ENCODE measurements around the gene SSUH2.

The SSUH2 gene

DNA sequence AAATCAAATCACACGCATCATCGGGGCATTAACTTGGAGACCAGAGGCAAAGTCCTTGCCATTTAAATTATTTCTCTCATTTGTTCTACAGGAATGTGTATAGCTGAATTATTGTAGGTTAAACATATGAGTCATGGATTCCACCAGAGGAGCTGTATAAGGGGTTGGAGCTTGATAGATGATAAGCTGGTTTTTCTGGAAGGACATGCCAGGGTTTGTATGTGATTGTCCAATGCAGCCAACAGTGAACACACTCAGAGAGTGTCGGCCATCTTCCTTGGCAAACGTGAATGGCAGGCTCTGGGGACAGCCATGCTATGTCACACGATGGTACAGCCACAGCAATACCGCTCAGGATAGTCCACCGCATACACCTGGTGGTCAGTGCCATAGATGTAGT lies 25.1 kb downstream of the SSUH2 start:
- no peak for DNase-seq (ENCODE audit: low read depth in 3 of 3, low spot score in 1 of 3)

DNA sequence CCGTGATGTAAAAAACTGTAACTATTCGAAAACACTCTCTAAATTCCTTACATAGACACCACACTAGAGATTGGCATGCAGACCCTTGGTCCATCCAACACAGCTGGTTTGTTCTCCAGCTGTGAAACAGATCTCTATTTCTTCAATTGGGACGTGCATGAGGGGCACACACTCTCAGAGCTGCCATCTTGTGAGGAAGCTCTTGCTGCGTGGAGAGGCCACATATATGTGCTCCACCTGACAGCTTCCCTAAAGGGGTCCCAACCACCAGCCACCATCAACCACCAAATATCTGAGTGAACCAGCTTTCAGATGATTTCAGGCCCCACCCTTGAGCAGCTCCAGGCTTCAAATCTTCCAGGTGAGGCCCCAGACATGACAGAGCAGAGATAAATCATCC lies 25.6 kb downstream of the SSUH2 start:
- DNase-seq (ENCODE audit: low read depth in 3 of 3, low spot score in 1 of 3), result no peak

- DNase-seq (ENCODE audit: low read depth in 3 of 3, low spot score in 1 of 3), result no peak
Measured at GRCh38 chr3:8617921-8618320, 26.7 kb downstream of the SSUH2 start.

DNA sequence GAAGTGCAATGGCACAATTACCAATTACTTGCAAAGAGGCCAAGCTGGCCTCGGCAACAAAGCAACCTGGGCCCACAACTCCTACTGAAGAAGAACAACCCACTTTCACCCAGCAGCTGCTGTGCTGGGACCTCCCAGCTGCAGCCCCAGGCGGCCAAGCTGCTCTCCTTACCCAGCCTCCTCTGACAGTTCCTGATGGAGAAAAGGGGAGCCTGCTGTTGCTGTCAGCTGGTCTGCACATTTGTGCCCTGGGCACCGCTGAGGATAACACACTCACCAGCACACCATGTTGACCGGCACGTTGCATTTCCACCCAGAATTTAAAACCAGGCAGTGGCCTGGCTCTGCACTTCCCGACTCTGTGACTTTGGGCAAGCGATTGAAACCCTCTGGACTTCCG lies 33.6 kb downstream of the SSUH2 start:
- no peak for DNase-seq (ENCODE audit: low read depth in 3 of 3, low spot score in 1 of 3)

- no peak for DNase-seq (ENCODE audit: low read depth in 3 of 3, low spot score in 1 of 3)
Measured at GRCh38 chr3:8608791-8609467, 35.7 kb downstream of the SSUH2 start.

DNA sequence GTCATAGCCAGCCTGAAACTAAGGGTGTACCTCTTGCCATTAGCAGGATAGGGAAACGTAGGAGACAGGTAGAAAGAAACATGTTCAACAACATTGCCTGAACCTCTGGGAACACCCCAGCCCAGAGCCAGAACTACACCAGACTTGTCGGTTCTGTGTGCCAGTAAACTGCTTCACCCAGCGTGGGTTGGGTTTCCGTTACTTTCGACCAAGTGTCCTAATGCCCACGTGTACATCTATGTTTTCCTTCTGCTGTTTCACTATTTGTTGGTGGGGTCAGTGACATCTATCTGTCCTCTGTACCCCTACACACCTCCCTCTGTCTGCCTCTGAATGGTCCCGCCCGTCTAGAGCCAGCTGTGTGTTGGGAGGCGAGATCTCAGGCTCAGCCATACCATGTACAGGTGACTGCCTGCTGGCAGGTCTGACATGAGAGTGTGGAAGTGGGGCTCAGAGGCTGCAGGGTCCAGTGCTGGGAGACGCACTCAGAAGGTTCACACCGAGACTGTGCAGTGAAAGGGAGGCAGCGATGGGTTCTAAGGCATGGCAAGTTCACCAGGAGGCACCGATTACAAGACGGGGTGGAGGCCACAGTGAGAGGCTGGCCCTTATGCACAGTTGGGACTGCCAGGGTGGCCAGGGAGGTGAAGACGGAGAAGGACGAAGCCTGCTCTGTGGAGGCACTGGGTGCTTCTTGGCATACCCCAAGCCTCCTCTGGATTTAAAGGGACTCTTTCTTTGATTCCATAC lies 36.4 kb downstream of the SSUH2 start:
- no peak for DNase-seq (ENCODE audit: low read depth in 3 of 3, low spot score in 1 of 3)

GRCh38 chr3:8607234-8608040 lies 37.2 kb downstream of the SSUH2 start:
- no peak for DNase-seq (ENCODE audit: low read depth in 3 of 3, low spot score in 1 of 3)

DNA sequence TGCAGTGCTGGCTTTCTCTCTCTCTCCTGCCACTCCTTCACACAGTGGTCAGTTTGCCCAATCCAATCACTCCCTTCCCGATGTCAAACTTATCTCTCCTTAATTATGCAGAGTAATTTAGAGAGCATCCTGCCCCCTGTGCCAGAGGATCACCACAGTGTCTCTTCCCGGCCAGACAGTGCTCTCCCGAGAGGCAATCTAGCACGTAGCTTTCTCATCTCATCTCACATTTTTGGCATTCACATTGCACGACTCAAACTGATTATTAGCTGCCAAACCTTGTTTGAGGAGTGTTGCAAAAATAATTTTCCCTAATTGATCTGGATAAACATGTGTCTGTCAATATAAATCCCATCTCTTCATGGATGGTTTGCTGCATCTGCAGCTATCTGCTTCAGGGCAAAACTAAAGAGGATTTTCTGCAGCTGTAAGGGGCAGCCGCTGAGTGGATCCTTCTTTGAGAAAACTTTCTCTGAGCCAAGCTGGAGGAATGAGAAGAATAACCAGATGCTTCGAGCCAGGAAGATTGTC lies 37.8 kb downstream of the SSUH2 start:
- DNase-seq (ENCODE audit: low read depth in 3 of 3, low spot score in 1 of 3), result no peak

GRCh38 chr3:8604988-8605387 lies 39.6 kb downstream of the SSUH2 start:
- DNase-seq (ENCODE audit: low read depth in 3 of 3, low spot score in 1 of 3), result no peak

GRCh38 chr3:8604006-8604405 lies 40.6 kb downstream of the SSUH2 start:
- no peak for DNase-seq (ENCODE audit: low read depth in 3 of 3, low spot score in 1 of 3)

DNA sequence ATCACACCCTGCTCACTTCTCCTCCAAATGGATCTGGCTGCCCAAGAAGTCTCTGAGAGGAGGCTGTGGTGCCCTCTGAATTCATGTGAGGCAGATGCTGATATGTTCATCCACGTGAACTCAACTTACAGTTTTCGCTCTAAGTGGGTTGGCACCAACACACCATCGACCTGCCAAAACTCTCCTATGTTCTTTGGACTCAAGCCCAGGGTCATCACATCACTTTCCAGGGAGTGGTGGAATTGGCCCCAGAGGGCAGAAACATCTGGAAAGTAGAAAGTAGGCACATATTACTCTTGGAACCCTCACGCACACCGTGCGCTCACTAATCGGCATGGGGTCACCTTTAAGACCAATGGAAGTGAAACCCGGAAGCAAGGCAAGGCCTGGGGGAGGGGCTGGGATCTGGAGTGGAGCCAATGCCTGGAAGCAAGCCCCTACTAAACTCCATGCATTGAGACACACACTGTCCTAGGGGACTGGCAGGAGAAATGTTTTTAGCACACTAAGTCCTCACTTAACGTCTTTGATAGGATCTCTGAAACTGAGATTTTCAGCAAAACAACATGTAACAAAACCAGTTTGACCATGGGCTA lies 41.4 kb downstream of the SSUH2 start:
- DNase-seq (ENCODE audit: low read depth in 3 of 3, low spot score in 1 of 3), result no peak

- no peak for DNase-seq (ENCODE audit: low read depth in 3 of 3, low spot score in 1 of 3)
Measured at GRCh38 chr3:8600457-8600856, 44.1 kb downstream of the SSUH2 start.

- DNase-seq (ENCODE audit: low read depth in 3 of 3, low spot score in 1 of 3), result no peak
Measured at GRCh38 chr3:8599146-8599545, 45.5 kb downstream of the SSUH2 start.

DNA sequence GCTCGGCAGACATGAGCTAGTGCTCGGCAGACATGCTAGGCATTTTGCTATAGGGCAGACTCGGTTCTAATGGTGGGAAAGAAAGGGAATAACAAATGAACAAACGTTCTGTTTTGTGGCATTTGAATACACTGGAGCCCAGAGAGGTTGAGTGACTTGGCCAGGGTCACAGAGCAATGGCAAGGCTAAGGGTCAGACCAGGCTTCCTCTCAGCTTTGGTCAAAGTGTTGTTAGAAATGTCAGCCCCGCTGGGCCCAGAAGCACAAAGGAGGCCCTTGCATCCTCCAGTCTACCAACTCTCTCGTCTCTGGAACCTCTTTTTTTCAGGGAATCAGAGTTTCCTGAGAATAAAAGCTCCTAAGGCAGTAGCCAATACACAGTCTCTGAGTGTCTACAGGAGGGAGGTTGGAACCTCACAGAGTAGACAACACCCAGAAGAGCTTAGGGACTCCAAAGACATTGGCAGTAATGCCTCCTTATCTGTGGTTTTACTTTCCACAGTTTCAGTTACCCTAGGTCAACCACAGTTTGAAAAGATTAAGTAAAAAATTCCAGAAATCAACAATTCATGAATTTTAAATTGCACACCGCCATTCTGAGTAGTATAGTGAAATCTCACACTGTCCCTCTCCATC lies 47.3 kb downstream of the SSUH2 start:
- no peak for DNase-seq (ENCODE audit: low read depth in 3 of 3, low spot score in 1 of 3)

DNA sequence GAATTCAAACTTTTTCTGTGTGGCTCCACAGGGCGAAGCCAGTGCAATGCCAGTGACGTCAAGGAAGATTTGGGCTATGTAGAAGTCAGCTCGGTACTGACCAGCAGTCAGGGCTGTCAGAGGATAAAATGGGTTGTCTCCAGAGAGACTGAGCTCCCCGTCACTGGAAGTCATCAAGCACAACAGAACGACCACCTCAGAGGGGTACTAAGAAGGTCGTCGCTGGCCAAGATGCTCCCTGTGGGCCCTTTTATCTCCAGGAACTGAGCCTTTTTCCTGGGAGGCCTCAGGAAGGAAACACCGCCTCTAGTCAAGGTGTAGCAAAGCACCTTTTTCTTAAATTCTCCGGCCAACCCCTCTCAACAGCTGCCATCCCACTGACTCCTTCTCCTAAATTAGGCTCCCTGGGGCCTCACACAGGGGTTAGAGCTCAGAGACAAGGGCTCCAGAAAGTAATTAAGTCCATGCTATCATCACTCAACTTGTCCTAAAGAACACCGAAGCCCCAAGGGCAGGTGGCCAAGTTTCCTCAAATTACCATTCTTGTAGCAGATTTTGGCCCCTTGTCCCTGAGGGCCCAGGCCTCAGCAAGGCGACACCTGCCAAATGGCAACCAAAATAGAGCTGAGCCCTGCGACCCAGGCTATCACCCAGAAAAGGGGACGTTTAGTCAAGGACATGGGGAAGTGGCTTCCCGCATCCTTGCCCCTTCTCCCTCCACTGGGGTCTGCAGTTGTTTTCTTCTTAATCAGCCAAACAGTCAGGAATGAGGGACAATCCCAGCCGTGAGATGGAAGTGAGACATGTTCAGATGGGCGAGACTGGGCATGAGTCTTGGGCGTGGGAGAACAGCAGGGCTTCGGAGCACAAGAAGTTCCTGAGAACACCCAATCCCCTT lies 48.0 kb downstream of the SSUH2 start:
- no peak for DNase-seq (ENCODE audit: low read depth in 3 of 3, low spot score in 1 of 3)

GRCh38 chr3:8595695-8596115 lies 48.9 kb downstream of the SSUH2 start:
- DNase-seq (ENCODE audit: low read depth in 3 of 3, low spot score in 1 of 3), result no peak

GRCh38 chr3:8595252-8595651 lies 49.3 kb downstream of the SSUH2 start:
- DNase-seq (ENCODE audit: low read depth in 3 of 3, low spot score in 1 of 3), result no peak

GRCh38 chr3:8593021-8593827 lies 51.4 kb downstream of the SSUH2 start:
- no peak for DNase-seq (ENCODE audit: low read depth in 3 of 3, low spot score in 1 of 3)

Data from stimulated activated CD4-positive, alpha-beta T cell treated with anti-CD3 and anti-CD28 coated beads, TNF-alpha, amount 100 ng/mL, for 1 hour (primary cell).